Measurements from ENCODE around the gene TFAP2E. TPM values are rescaled to one million over a fixed set of nuclear protein-coding genes. Genes with fewer than 3 reads are reported as not detected.

TFAP2E gene
- total and polyA plus RNA-seq, 9 donors: 0.24 to 1.6 (median 1.1) TPM

DNA sequence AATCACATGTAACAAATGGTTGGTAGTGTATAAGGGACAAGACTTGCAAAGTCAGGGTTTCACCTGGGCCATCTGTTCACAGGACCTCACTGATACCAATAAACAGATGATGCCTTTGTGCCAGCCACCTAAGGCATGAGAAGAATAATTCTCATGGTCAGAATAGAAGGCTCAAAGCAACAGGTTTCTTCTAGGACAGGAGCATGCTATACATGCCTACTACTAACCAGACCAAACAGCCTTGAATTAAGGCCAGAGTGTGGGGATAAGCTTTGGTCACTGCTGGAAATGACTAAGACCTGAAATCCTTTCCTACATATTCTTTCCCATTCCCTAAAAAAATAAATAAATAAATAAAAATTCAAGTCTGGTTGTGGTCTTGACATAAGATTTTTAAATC is 50.7 kb downstream of the TFAP2E start:
- Histone ChIP-seq H3K9me3 (no peaks in the 10 kb centered on the region), H3K36me3 (no peaks in the 10 kb centered on the region), H3K27ac (no peak overlapping the region), H3K4me1 (ENCODE audit: insufficient read depth) (no peaks in the 10 kb centered on the region), H3K4me3 (no peak overlapping the region), H3K27me3 (no peaks in the 10 kb centered on the region)
- no peak for DNase-seq
- intact Hi-C loops (cut with DNase I): no loop called here
- TF ChIP-seq POLR2A (IDR thresholded peaks at IDR 0.05) (no peak), EP300 (IDR thresholded peaks at IDR 0.05) (no peak)
- TF ChIP-seq, protein P1, sequence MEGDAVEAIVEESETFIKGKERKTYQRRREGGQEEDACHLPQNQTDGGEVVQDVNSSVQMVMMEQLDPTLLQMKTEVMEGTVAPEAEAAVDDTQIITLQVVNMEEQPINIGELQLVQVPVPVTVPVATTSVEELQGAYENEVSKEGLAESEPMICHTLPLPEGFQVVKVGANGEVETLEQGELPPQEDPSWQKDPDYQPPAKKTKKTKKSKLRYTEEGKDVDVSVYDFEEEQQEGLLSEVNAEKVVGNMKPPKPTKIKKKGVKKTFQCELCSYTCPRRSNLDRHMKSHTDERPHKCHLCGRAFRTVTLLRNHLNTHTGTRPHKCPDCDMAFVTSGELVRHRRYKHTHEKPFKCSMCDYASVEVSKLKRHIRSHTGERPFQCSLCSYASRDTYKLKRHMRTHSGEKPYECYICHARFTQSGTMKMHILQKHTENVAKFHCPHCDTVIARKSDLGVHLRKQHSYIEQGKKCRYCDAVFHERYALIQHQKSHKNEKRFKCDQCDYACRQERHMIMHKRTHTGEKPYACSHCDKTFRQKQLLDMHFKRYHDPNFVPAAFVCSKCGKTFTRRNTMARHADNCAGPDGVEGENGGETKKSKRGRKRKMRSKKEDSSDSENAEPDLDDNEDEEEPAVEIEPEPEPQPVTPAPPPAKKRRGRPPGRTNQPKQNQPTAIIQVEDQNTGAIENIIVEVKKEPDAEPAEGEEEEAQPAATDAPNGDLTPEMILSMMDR (IDR thresholded peaks at IDR 0.05): no peak

DNA sequence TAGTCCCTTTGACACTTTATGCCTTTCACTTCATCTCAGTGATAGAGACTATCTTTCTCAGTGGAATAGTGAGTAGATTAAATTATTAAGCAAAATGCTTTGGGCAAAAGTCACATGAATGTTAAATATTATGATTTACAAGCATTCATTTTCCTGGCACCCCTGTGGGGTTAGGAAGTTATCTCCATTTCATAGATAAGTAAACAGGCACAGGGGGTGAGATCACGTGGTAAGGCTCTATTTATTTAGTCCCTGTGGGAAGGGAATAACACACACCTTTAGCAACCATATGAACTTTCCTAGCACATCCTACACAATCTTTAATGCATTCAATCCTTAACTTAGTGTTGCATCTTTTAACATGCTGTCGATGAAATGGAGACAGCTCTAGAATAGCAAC is 55.9 kb downstream of the TFAP2E start:
- Histone ChIP-seq H3K36me3 (no peaks in the 10 kb centered on the region), H3K4me3 (no peak overlapping the region), H3K27ac (no peak overlapping the region), H3K4me1 (ENCODE audit: insufficient read depth) (no peaks in the 10 kb centered on the region), H3K27me3 (no peaks in the 10 kb centered on the region), H3K9me3 (no peaks in the 10 kb centered on the region)
- intact Hi-C loops (cut with DNase I): loop anchor here in 1 of 4 donors (1.0 kb wide), 1 partner anchor 9 kb away; no protein-coding TSS in a partner anchor
- TF ChIP-seq, protein P1 (IDR thresholded peaks at IDR 0.05): no peak
- no peak for TF ChIP-seq POLR2A (IDR thresholded peaks at IDR 0.05)
- TF ChIP-seq EP300 (IDR thresholded peaks at IDR 0.05): no peak
- 52 to 70% (median 63%) methylated on average over 2 of the region's 2 CpGs for WGBS, 3 donors
- DNase-seq: no peak

DNA sequence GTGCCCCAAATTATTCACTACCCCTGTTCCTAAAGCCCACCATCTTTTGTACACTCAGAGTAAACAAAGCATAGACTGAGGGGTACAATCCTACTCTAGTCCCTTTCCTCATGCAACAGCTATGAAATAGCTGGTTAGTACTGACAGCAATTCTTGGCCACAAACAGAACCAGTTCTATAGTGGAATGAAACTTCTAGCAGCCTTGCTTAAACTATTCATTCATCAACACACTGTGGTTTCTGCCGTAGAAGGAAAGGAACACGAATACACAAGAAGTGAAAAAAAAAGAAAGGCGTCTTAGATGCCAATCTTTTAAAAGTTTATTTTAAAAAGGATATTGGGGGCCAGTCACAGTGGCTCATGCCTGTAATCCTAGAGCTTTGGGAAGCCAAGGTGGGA is 58.3 kb downstream of the TFAP2E start:
- H3K4me1 ChIP-seq (ENCODE audit: insufficient read depth): no peaks in the 10 kb centered on the region
- TF ChIP-seq POLR2A (IDR thresholded peaks at IDR 0.05): no peak
- TF ChIP-seq, protein P1 (IDR thresholded peaks at IDR 0.05): no peak
- TF ChIP-seq EP300 (IDR thresholded peaks at IDR 0.05): no peak

DNA sequence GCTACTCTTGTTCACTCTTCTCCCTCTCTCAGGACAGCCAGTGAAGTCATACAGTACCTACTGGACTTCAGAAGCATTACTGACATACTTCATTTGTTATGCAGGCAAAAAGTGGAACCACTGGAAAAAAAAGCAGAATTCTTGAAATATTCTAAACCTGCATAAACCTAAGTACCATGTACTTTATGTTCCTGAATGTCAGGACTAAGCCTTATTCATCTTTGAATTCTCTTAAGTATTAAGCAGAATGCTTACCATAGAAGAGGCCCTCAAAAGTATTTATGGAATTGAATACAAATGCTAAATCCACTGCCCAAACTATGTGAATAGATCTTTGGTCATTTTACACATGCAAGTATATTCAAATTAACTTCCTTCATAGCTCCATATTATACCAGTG is 60.4 kb downstream of the TFAP2E start:
- no peak overlapping the region for H3K27ac ChIP-seq
- DNase-seq: no peak
- intact Hi-C loops (cut with DNase I): no loop called here
- no peaks in the 10 kb centered on the region for H3K27me3 ChIP-seq
- H3K4me3 ChIP-seq: no peak overlapping the region
- H3K4me1 ChIP-seq (ENCODE audit: insufficient read depth): no peaks in the 10 kb centered on the region
- no peaks in the 10 kb centered on the region for H3K9me3 ChIP-seq
- no peak for TF ChIP-seq POLR2A (IDR thresholded peaks at IDR 0.05)
- TF ChIP-seq, protein P1 (IDR thresholded peaks at IDR 0.05): no peak
- no peak for TF ChIP-seq EP300 (IDR thresholded peaks at IDR 0.05)
- H3K36me3 ChIP-seq: no peaks in the 10 kb centered on the region

More for the DNA sequence above, 58.3 kb downstream of the TFAP2E start:
- Histone ChIP-seq H3K27me3 (no peaks in the 10 kb centered on the region), H3K9me3 (no peaks in the 10 kb centered on the region), H3K27ac (no peak overlapping the region), H3K36me3 (no peaks in the 10 kb centered on the region), H3K4me3 (no peak overlapping the region)
- DNase-seq: no peak
- intact Hi-C loops (cut with DNase I): no loop called here
- 89 to 94% (median 92%) methylated on average over 3 of the region's 3 CpGs for WGBS, 3 donors

DNA sequence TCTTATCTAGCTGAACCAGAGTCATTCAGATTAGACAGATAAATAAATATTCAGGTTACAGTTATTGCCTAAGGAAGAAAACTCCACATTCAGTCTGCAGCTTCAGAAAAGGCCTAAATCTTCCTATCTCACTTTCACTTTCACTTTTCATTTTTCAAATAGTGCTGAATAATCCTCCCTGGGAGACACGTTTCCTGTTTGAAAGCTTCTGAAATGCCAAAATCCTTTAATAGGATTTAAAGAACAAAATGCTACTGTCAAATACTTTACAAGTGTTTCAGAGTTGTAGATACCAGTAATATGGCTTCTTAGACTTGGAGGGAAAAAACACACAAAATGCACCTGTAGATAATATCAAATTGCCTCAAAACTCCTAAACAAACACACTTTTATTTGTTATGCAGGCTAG is 64.3 kb downstream of the TFAP2E start:
- WGBS, 3 donors: 0 to 2% (median 0%) methylated on average over 1 of the region's 1 CpG

More for the DNA sequence above, 64.3 kb downstream of the TFAP2E start:
- no peak for TF ChIP-seq EP300 (IDR thresholded peaks at IDR 0.05)
- TF ChIP-seq, protein P1 (IDR thresholded peaks at IDR 0.05): no peak
- no peak for TF ChIP-seq POLR2A (IDR thresholded peaks at IDR 0.05)
- Histone ChIP-seq H3K36me3 (no peaks in the 10 kb centered on the region), H3K27me3 (no peaks in the 10 kb centered on the region), H3K27ac (peak overlapping the region in 1 of 2 donors; percentile 60), H3K4me1 (ENCODE audit: insufficient read depth) (no peaks in the 10 kb centered on the region), H3K4me3 (peak overlapping the region; percentile 6), H3K9me3 (no peaks in the 10 kb centered on the region)
- intact Hi-C loops (cut with DNase I): no loop called here
- no peak for DNase-seq

All from ovary (tissue), 9 donors.